Breast epithelium (tissue), 4 donors: Measurements from ENCODE around the gene NAGPA. TPM values are rescaled to one million over a fixed set of nuclear protein-coding genes. Genes with fewer than 3 reads are reported as not detected.

Source experiments
- DNase-seq, 2 donors: peaks; one replicate each; pipeline ENCODE4 v3.0.0-alpha.2; 2019; ENCODE audit warnings: low spot score in 2 of 2
- H3K27ac ChIP-seq, 2 donors: fragments of 200-600 bp; sonication (generic) in 1 of 2; one replicate each; pipeline ENCODE4 v1.5.1; 2016 to 2019; ENCODE audit warnings: mild to moderate bottlenecking in 1 of 2
- H3K27me3 ChIP-seq, 2 donors: fragments of 200-600 bp; sonication (generic) in 1 of 2; one replicate each; pipeline versions ENCODE4 v1.5.1 to v1.6.0; 2017 to 2019; ENCODE audit warnings: control low read depth in 1 of 2, mild to moderate bottlenecking in 1 of 2
- H3K36me3 ChIP-seq: fragments of 200-600 bp; one replicate; pipeline ENCODE4 v1.5.1; 2019
- H3K4me1 ChIP-seq, 2 donors: fragments of 200-600 bp; sonication (generic); one replicate each; pipeline ENCODE4 v1.5.1; 2016 to 2019; ENCODE audit warnings: control low read depth in 1 of 2
- H3K4me3 ChIP-seq, 3 donors: fragments of 200-600 bp; sonication (generic); 1 replicate in 2 of 3; 2 replicates in 1 of 3; pipeline ENCODE4 v1.5.1; 2016 to 2019; ENCODE audit warnings: mild to moderate bottlenecking in 3 of 3, moderate library complexity in 2 of 3
- H3K9me3 ChIP-seq, 2 donors: fragments of 200-600 bp; sonication (generic) in 1 of 2; one replicate each; pipeline ENCODE4 v1.5.1; 2016 to 2019; ENCODE audit warnings: control low read depth in 1 of 2
- POLR2A ChIP-seq: fragments of 450-650 bp; IDR thresholded peaks from one replicate; pipeline ENCODE4 v1.6.1; 2016; ENCODE audit warnings: antibody characterized with exemption, mild to moderate bottlenecking, moderate library complexity
- POLR2AphosphoS5 ChIP-seq, 3 donors: sonication (generic); formaldehyde crosslinking; IDR thresholded peaks; one replicate each; pipeline ENCODE4 v1.6.1; 2017; ENCODE audit warnings: antibody characterized with exemption in 3 of 3
- intact Hi-C: fragments of 100-400 bp; cut with DNase I; formaldehyde crosslinking; loops from one replicate; pipeline ENCODE4 v1.15.1; 2023; ENCODE audit warnings: low total_unique reads
- total RNA-seq, 3 donors: library from RNA; depleted of rRNA; stranded (reverse); fragments of >200 nt; gene quantifications; one replicate each; pipeline ENCODE4 v1.1.0, GENCODE V29; 2016
- TF ChIP-seq, protein P1 (sequence below), 3 donors: fragments of 450-650 bp; IDR thresholded peaks; one replicate each; pipeline ENCODE4 v1.5.1; 2016 to 2017; ENCODE audit warnings: antibody characterized with exemption in 3 of 3, mild to moderate bottlenecking in 3 of 3, moderate library complexity in 3 of 3

NAGPA gene
- total RNA-seq, 3 donors from 2014 or later = 18.4 to 26.2 (median 21.8) TPM

DNA sequence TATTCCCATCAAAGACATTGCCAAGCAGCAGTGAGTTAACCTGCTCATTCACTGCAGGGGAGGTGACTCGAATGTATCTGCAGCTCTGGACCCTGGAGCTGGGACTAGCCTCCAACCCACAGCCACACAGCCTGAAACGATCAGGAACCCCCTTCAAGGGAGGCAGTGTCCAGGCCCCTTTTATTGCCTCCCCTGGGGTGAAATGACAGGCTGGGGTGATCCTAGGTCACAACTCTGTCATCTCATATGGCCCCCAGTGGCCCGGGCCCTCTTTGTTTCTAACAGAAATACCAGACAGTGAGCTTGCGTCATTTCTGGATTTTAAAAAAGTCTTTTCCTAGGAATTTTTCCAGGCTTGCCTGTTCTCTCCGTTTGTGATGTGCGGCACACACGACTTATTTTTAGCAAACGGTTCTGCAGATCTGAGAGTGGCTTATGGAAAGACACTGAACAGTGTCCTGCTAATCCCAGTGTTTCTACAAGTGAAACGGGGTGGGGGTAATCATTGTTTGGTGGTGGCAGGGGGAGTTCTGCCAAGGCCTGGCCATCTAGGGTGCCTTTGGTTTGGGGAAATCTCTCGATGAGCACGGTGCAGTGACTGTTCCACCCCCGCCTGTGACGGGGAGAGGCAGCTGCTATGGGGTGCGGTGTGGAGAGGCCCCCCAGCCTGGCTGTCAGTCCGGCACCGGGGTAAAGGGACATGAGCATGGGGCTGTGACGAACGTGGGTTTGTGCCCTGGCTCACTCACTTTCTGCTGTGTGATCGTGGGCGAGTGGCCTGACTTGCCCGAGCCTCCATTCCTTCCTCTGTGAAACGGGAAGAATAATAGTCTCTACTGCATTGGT lies 27.2 kb downstream of the NAGPA start:
- intact Hi-C loops = no loop called here
- Histone ChIP-seq H3K27ac (no peak overlapping the region), H3K4me1 (no peaks in the 10 kb centered on the region), H3K4me3 (no peak overlapping the region), H3K9me3 (no peaks in the 10 kb centered on the region), H3K27me3 (no peaks in the 10 kb centered on the region), H3K36me3 (no peaks in the 10 kb centered on the region)
- DNase-seq = no peak
- TF ChIP-seq, protein P1, sequence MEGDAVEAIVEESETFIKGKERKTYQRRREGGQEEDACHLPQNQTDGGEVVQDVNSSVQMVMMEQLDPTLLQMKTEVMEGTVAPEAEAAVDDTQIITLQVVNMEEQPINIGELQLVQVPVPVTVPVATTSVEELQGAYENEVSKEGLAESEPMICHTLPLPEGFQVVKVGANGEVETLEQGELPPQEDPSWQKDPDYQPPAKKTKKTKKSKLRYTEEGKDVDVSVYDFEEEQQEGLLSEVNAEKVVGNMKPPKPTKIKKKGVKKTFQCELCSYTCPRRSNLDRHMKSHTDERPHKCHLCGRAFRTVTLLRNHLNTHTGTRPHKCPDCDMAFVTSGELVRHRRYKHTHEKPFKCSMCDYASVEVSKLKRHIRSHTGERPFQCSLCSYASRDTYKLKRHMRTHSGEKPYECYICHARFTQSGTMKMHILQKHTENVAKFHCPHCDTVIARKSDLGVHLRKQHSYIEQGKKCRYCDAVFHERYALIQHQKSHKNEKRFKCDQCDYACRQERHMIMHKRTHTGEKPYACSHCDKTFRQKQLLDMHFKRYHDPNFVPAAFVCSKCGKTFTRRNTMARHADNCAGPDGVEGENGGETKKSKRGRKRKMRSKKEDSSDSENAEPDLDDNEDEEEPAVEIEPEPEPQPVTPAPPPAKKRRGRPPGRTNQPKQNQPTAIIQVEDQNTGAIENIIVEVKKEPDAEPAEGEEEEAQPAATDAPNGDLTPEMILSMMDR (IDR thresholded peaks at IDR 0.05) = no peak
- TF ChIP-seq POLR2AphosphoS5 (IDR thresholded peaks at IDR 0.05) (no peak), POLR2A (no peak)

- H3K36me3 ChIP-seq = no peaks in the 10 kb centered on the region
- no peaks in the 10 kb centered on the region for H3K27me3 ChIP-seq
- H3K27ac ChIP-seq = no peak overlapping the region
- H3K9me3 ChIP-seq = no peaks in the 10 kb centered on the region
- H3K4me1 ChIP-seq = no peaks in the 10 kb centered on the region
- TF ChIP-seq POLR2A (no peak), POLR2AphosphoS5 (IDR thresholded peaks at IDR 0.05) (no peak)
- TF ChIP-seq, protein P1 (IDR thresholded peaks at IDR 0.05) = no peak
- DNase-seq = no peak
- no peak overlapping the region for H3K4me3 ChIP-seq
- intact Hi-C loops = no loop called here
These were observed 27.8 kb downstream of the NAGPA start for GRCh38 chr16:5005916-5006315.

DNA sequence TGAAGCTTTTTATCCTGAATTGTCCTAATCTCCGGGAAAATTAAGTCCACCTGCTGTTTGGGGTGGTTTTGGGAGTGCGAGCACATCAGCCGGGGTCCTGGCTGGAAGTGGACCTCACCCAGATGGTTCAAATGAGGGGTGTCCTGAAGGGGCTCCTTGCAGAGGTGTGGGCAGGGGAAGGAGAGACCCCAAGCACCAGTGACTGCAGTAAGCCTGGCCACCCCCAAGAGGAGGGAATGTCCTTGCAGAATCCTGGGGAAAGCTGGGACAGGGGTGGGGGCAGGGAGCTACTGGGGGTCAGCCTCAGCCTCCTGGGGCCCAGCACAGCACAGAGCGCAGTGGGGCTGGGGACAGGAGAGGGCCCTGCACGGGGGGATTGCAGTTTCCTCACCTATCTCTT lies 29.4 kb downstream of the NAGPA start:
- H3K36me3 ChIP-seq = no peaks in the 10 kb centered on the region
- no peak overlapping the region for H3K4me3 ChIP-seq
- H3K27me3 ChIP-seq = no peaks in the 10 kb centered on the region
- DNase-seq = no peak
- H3K9me3 ChIP-seq = no peaks in the 10 kb centered on the region
- TF ChIP-seq, protein P1 (IDR thresholded peaks at IDR 0.05) = no peak
- TF ChIP-seq POLR2A = no peak
- TF ChIP-seq POLR2AphosphoS5 (IDR thresholded peaks at IDR 0.05) = no peak
- intact Hi-C loops = no loop called here
- no peaks in the 10 kb centered on the region for H3K4me1 ChIP-seq
- no peak overlapping the region for H3K27ac ChIP-seq

DNA sequence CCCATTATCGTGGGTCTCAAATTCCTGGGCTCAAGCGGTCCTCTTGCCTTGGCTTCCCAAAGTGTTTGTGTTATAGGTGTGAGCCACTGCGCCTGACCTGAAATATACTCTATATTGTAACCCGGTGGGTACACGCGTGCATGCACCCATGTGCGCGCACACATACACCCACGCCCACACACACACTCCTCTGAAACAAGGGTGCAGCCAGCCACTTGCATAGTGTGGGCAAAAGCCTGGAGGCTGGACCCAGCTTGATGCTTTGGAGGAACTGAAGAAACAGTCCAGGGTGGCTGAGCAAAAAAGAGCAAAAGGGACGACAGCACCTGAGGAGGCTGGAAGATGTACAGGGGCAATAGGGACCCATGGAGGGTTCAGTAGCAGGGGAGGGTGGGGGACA lies 29.9 kb downstream of the NAGPA start:
- no peak for DNase-seq
- no peak overlapping the region for H3K4me3 ChIP-seq
- H3K27ac ChIP-seq = no peak overlapping the region
- H3K9me3 ChIP-seq = no peaks in the 10 kb centered on the region
- intact Hi-C loops = loop anchor here (1.0 kb wide), 1 partner anchor 20 kb away; no protein-coding TSS in a partner anchor
- no peaks in the 10 kb centered on the region for H3K36me3 ChIP-seq
- H3K27me3 ChIP-seq = no peaks in the 10 kb centered on the region
- TF ChIP-seq POLR2AphosphoS5 (IDR thresholded peaks at IDR 0.05) = no peak
- no peaks in the 10 kb centered on the region for H3K4me1 ChIP-seq

GRCh38 chr16:5003211-5003610 lies 30.5 kb downstream of the NAGPA start:
- Histone ChIP-seq H3K9me3 (no peaks in the 10 kb centered on the region), H3K27me3 (no peaks in the 10 kb centered on the region), H3K27ac (no peak overlapping the region), H3K36me3 (no peaks in the 10 kb centered on the region), H3K4me3 (no peak overlapping the region), H3K4me1 (no peaks in the 10 kb centered on the region)
- intact Hi-C loops = loop anchor here (1.0 kb wide), 1 partner anchor 19 kb away; no protein-coding TSS in a partner anchor
- DNase-seq = no peak
- TF ChIP-seq POLR2AphosphoS5 (IDR thresholded peaks at IDR 0.05) = no peak
- TF ChIP-seq POLR2A = no peak
- TF ChIP-seq, protein P1 (IDR thresholded peaks at IDR 0.05) = no peak
